Measurements from ENCODE around the gene CHP1.
A peak's percentile ranks its signal among the peaks of the same experiment; 100 is the strongest.
"Not testable (repeated sequence)": the region's sequence is repeated elsewhere in the genome, so short reads cannot be mapped to it uniquely, and the experiment has no call there.

CHP1 gene

GRCh38 chr15:41259546-41260189, 28.6 kb downstream of the CHP1 start:
- DNase-seq (ENCODE audit: low read depth in 1 of 2, low spot score in 1 of 2), result no peak
- no peak for TF ChIP-seq JUND (IDR thresholded peaks at IDR 0.05; ENCODE audit: low read depth)

GRCh38 chr15:41260924-41261323, 29.9 kb downstream of the CHP1 start:
- in situ Hi-C loops (cut with HindIII; ENCODE audit: low pct_unique_long_range_greater_than_20kb, low sequenced_read_pairs); DNase-seq (ENCODE audit: low read depth in 1 of 2, low spot score in 1 of 2): not testable (repeated sequence)

More at GRCh38 chr15:41259546-41260189, 28.6 kb downstream of the CHP1 start:
- in situ Hi-C loops (cut with HindIII; ENCODE audit: low pct_unique_long_range_greater_than_20kb, low sequenced_read_pairs), result no loop called here

- in situ Hi-C loops (cut with HindIII; ENCODE audit: low pct_unique_long_range_greater_than_20kb, low sequenced_read_pairs), result no loop called here
- no peak for TF ChIP-seq JUND (IDR thresholded peaks at IDR 0.05; ENCODE audit: low read depth)
- DNase-seq (ENCODE audit: low read depth in 1 of 2, low spot score in 1 of 2), result no peak
These were observed 31.5 kb downstream of the CHP1 start for GRCh38 chr15:41262571-41262970.

GRCh38 chr15:41263891-41264351, 32.9 kb downstream of the CHP1 start:
- no peak for TF ChIP-seq JUND (IDR thresholded peaks at IDR 0.05; ENCODE audit: low read depth)
- in situ Hi-C loops (cut with HindIII; ENCODE audit: low pct_unique_long_range_greater_than_20kb, low sequenced_read_pairs), result no loop called here
- no peak for DNase-seq (ENCODE audit: low read depth in 1 of 2, low spot score in 1 of 2)

GRCh38 chr15:41269887-41270286, 38.8 kb downstream of the CHP1 start:
- in situ Hi-C loops (cut with HindIII; ENCODE audit: low pct_unique_long_range_greater_than_20kb, low sequenced_read_pairs), result no loop called here
- DNase-seq (ENCODE audit: low read depth in 1 of 2, low spot score in 1 of 2), result no peak
- no peak for TF ChIP-seq JUND (IDR thresholded peaks at IDR 0.05; ENCODE audit: low read depth)

- TF ChIP-seq JUND (IDR thresholded peaks at IDR 0.05; ENCODE audit: low read depth), result no peak
- in situ Hi-C loops (cut with HindIII; ENCODE audit: low pct_unique_long_range_greater_than_20kb, low sequenced_read_pairs), result no loop called here
- no peak for DNase-seq (ENCODE audit: low read depth in 1 of 2, low spot score in 1 of 2)
These were observed 45.8 kb downstream of the CHP1 start for GRCh38 chr15:41276831-41277230.

- no peak for DNase-seq (ENCODE audit: low read depth in 1 of 2, low spot score in 1 of 2)
- TF ChIP-seq JUND (IDR thresholded peaks at IDR 0.05; ENCODE audit: low read depth), result no peak
- in situ Hi-C loops (cut with HindIII; ENCODE audit: low pct_unique_long_range_greater_than_20kb, low sequenced_read_pairs), result no loop called here
These were observed 47.3 kb downstream of the CHP1 start for GRCh38 chr15:41278319-41278718.

GRCh38 chr15:41279535-41280283, 48.6 kb downstream of the CHP1 start:
- no peak for TF ChIP-seq JUND (IDR thresholded peaks at IDR 0.05; ENCODE audit: low read depth)
- in situ Hi-C loops (cut with HindIII; ENCODE audit: low pct_unique_long_range_greater_than_20kb, low sequenced_read_pairs), result no loop called here

GRCh38 chr15:41281236-41281635, 50.2 kb downstream of the CHP1 start:
- in situ Hi-C loops (cut with HindIII; ENCODE audit: low pct_unique_long_range_greater_than_20kb, low sequenced_read_pairs), result no loop called here
- TF ChIP-seq JUND (IDR thresholded peaks at IDR 0.05; ENCODE audit: low read depth), result no peak
- no peak for DNase-seq (ENCODE audit: low read depth in 1 of 2, low spot score in 1 of 2)

More at GRCh38 chr15:41279535-41280283, 48.6 kb downstream of the CHP1 start:
- no peak for DNase-seq (ENCODE audit: low read depth in 1 of 2, low spot score in 1 of 2)

- DNase-seq (ENCODE audit: low read depth in 1 of 2, low spot score in 1 of 2); in situ Hi-C loops (cut with HindIII; ENCODE audit: low pct_unique_long_range_greater_than_20kb, low sequenced_read_pairs): not testable (repeated sequence)
These were observed 51.4 kb downstream of the CHP1 start for GRCh38 chr15:41282436-41282835.

- in situ Hi-C loops (cut with HindIII; ENCODE audit: low pct_unique_long_range_greater_than_20kb, low sequenced_read_pairs); DNase-seq (ENCODE audit: low read depth in 1 of 2, low spot score in 1 of 2): not testable (repeated sequence)
These were observed 52.0 kb downstream of the CHP1 start for GRCh38 chr15:41282980-41283652.

- DNase-seq (ENCODE audit: low read depth in 1 of 2, low spot score in 1 of 2), result peak; percentile 97 to 99
- no peak for TF ChIP-seq JUND (IDR thresholded peaks at IDR 0.05; ENCODE audit: low read depth)
- in situ Hi-C loops (cut with HindIII; ENCODE audit: low pct_unique_long_range_greater_than_20kb, low sequenced_read_pairs), result no loop called here
These were observed 52.8 kb downstream of the CHP1 start for GRCh38 chr15:41283653-41284426.
